Parathyroid adenoma (tissue), 2 donors: ENCODE results near the gene SFXN1.

Source experiments
- H2AFZ ChIP-seq: fragments of 300-600 bp; sonication (generic); one replicate; pipeline ENCODE4 v1.7.0; 2017; ENCODE audit warnings: antibody characterized with exemption, mild to moderate bottlenecking
- H3K27ac ChIP-seq: fragments of 300-600 bp; sonication (generic); one replicate; pipeline ENCODE4 v1.7.0; 2017
- H3K27me3 ChIP-seq: fragments of 300-600 bp; sonication (generic); one replicate; pipeline ENCODE4 v1.7.0; 2017; ENCODE audit warnings: low read length; ENCODE audit not compliant: control insufficient read depth, insufficient read depth
- H3K36me3 ChIP-seq: fragments of 300-600 bp; sonication (generic); one replicate; pipeline ENCODE4 v1.7.0; 2017; ENCODE audit warnings: low read length; ENCODE audit not compliant: control insufficient read depth, insufficient read depth
- H3K4me1 ChIP-seq: fragments of 300-600 bp; sonication (generic); one replicate; pipeline ENCODE4 v1.7.0; 2017; ENCODE audit warnings: control low read depth
- H3K4me2 ChIP-seq: fragments of 300-600 bp; sonication (generic); one replicate; pipeline ENCODE4 v1.7.0; 2017; ENCODE audit warnings: low read length
- H3K4me3 ChIP-seq: fragments of 300-600 bp; sonication (generic); one replicate; pipeline ENCODE4 v1.7.0; 2017; ENCODE audit warnings: low read depth, low read length
- H3K79me2 ChIP-seq: fragments of 300-600 bp; sonication (generic); one replicate; pipeline ENCODE4 v1.7.0; 2017; ENCODE audit warnings: control low read depth
- H3K9ac ChIP-seq: fragments of 300-600 bp; sonication (generic); one replicate; pipeline ENCODE4 v1.7.0; 2017; ENCODE audit warnings: mild to moderate bottlenecking
- H3K9me3 ChIP-seq: fragments of 300-600 bp; sonication (generic); one replicate; pipeline ENCODE4 v1.7.0; 2017; ENCODE audit warnings: low read length; ENCODE audit not compliant: control insufficient read depth
- TF ChIP-seq, protein P1 (sequence below): fragments of 300-600 bp; sonication (generic); IDR thresholded peaks from one replicate; pipeline ENCODE4 v1.7.0; 2017; ENCODE audit warnings: antibody characterized with exemption, mild to moderate bottlenecking
- donor health status: primary hyperparathyroidism.

Gene SFXN1

GRCh38 chr5:175483337-175483736, 5.0 kb downstream of the SFXN1 start:
- no peak overlapping the region for H3K27ac ChIP-seq
- peaks cover 54% of the 10 kb centered on the region for H3K79me2 ChIP-seq
- H2AFZ ChIP-seq = no peak overlapping the region
- TF ChIP-seq, protein P1, sequence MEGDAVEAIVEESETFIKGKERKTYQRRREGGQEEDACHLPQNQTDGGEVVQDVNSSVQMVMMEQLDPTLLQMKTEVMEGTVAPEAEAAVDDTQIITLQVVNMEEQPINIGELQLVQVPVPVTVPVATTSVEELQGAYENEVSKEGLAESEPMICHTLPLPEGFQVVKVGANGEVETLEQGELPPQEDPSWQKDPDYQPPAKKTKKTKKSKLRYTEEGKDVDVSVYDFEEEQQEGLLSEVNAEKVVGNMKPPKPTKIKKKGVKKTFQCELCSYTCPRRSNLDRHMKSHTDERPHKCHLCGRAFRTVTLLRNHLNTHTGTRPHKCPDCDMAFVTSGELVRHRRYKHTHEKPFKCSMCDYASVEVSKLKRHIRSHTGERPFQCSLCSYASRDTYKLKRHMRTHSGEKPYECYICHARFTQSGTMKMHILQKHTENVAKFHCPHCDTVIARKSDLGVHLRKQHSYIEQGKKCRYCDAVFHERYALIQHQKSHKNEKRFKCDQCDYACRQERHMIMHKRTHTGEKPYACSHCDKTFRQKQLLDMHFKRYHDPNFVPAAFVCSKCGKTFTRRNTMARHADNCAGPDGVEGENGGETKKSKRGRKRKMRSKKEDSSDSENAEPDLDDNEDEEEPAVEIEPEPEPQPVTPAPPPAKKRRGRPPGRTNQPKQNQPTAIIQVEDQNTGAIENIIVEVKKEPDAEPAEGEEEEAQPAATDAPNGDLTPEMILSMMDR = no peak
- H3K36me3 ChIP-seq = no peaks in the 10 kb centered on the region
- no peaks in the 10 kb centered on the region for H3K9me3 ChIP-seq
- H3K9ac ChIP-seq = no peak overlapping the region
- no peaks in the 10 kb centered on the region for H3K27me3 ChIP-seq
- H3K4me2 ChIP-seq = no peak overlapping the region
- no peak overlapping the region for H3K4me3 ChIP-seq
- peaks cover 6% of the 10 kb centered on the region for H3K4me1 ChIP-seq

DNA sequence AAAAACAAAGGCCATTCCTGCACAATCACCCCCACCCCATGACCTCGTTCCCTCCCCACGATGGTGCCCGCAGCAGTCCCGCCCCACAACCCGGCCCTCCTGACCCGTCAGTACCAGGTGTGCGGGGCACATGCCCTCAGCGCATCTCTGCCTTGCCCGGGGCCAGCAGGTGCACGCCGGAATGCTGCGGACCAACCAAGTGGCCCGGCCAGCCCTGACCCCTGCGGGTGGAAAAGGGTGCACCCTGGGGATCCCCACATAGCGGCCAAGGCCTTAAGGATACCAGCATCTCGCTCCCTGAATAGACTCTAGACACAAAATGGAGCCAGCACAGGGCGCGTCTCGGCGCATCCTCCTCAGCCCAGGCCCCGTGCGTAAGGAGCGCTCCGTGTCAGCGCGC, 6.0 kb downstream of the SFXN1 start:
- H3K27ac ChIP-seq = no peak overlapping the region
- H3K36me3 ChIP-seq = no peaks in the 10 kb centered on the region
- TF ChIP-seq, protein P1 = no peak
- H3K4me3 ChIP-seq = no peak overlapping the region
- H3K27me3 ChIP-seq = no peaks in the 10 kb centered on the region
- no peak overlapping the region for H3K4me2 ChIP-seq
- no peaks in the 10 kb centered on the region for H3K9me3 ChIP-seq
- H3K79me2 ChIP-seq = peaks cover 49% of the 10 kb centered on the region
- no peak overlapping the region for H2AFZ ChIP-seq
- no peak overlapping the region for H3K9ac ChIP-seq
- H3K4me1 ChIP-seq = peaks cover 6% of the 10 kb centered on the region

DNA sequence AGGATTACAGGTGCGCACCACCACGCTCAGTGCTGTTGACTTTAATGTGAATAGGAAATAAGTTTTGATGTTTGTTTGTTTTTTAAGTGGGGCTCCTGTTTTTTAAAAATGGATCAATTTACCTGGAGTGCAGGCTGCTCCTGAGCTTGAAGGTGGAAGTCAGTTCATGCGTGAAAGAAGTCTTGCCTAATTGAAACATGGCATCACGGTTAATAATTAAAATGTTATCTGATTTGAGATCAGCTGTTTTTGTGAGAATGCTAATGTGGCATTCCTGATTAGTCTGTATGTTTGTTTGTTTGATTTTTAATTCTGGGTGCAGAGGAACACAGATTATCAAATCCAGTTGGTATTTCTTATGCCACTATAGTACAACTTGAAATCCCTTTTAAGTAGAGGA, 6.5 kb downstream of the SFXN1 start:
- no peak overlapping the region for H3K4me2 ChIP-seq
- no peak overlapping the region for H3K9ac ChIP-seq
- H3K36me3 ChIP-seq = no peaks in the 10 kb centered on the region
- H3K4me3 ChIP-seq = no peak overlapping the region
- H3K79me2 ChIP-seq = peaks cover 44% of the 10 kb centered on the region
- no peak overlapping the region for H2AFZ ChIP-seq
- H3K4me1 ChIP-seq = peaks cover under 1% of the 10 kb centered on the region
- TF ChIP-seq, protein P1 = no peak
- H3K27me3 ChIP-seq = no peaks in the 10 kb centered on the region
- H3K9me3 ChIP-seq = no peaks in the 10 kb centered on the region
- no peak overlapping the region for H3K27ac ChIP-seq

DNA sequence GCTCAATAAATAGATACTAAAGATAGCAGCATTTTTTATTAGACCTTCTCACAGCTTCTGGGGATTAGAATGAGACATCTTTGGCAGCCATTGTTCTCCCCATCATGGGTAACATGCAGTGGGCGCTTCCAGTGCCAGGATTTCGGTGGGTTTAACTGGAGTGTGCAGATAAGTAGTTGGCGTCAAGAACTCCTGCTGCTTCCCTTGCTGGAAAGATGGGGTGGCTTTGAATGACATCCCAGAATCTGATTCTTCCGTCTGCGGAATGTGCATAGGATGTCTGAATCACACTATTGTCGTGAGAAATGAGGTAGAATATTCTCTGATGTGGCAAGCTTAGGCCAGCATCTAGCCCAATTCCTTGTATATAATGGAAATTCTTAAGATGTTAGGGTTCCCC, 7.3 kb downstream of the SFXN1 start:
- no peak overlapping the region for H3K4me2 ChIP-seq
- H3K27me3 ChIP-seq = no peaks in the 10 kb centered on the region
- no peaks in the 10 kb centered on the region for H3K36me3 ChIP-seq
- TF ChIP-seq, protein P1 = no peak
- no peaks in the 10 kb centered on the region for H3K4me1 ChIP-seq
- no peak overlapping the region for H3K4me3 ChIP-seq
- no peak overlapping the region for H2AFZ ChIP-seq
- H3K27ac ChIP-seq = no peak overlapping the region
- H3K79me2 ChIP-seq = peaks cover 36% of the 10 kb centered on the region
- no peaks in the 10 kb centered on the region for H3K9me3 ChIP-seq
- H3K9ac ChIP-seq = no peak overlapping the region

- Histone ChIP-seq H3K79me2 (peaks cover 22% of the 10 kb centered on the region), H3K27me3 (no peaks in the 10 kb centered on the region), H2AFZ (no peak overlapping the region), H3K4me1 (no peaks in the 10 kb centered on the region), H3K27ac (no peak overlapping the region), H3K9me3 (no peaks in the 10 kb centered on the region), H3K4me2 (no peak overlapping the region), H3K36me3 (no peaks in the 10 kb centered on the region), H3K4me3 (no peak overlapping the region), H3K9ac (no peak overlapping the region)
- TF ChIP-seq, protein P1 = no peak
Observed at GRCh38 chr5:175487514-175488222, 9.3 kb downstream of the SFXN1 start.
